C4-2B (cell line): ENCODE results near the gene MTA1.

Source experiments
- H3K27ac ChIP-seq: fragments of 450-650 bp; 2 replicates; pipeline ENCODE4 v1.5.1; 2017
- CTCF ChIP-seq: fragments of 450-650 bp; conservative IDR thresholded peaks from 2 replicates; pipeline ENCODE4 v1.5.1; 2017; ENCODE audit warnings: mild to moderate bottlenecking
- ZFX ChIP-seq: fragments of 450-650 bp; IDR thresholded peaks from 2 replicates; pipeline ENCODE4 v1.6.1; 2017

Gene MTA1

GRCh38 chr14:105450123-105450505 lies 30.5 kb downstream of the MTA1 start:
- TF ChIP-seq ZFX (no peak), CTCF (no peak)
- no peak overlapping the region for H3K27ac ChIP-seq

- no peak overlapping the region for H3K27ac ChIP-seq
- TF ChIP-seq ZFX = no peak
- TF ChIP-seq CTCF = no peak
These were observed 31.5 kb downstream of the MTA1 start for GRCh38 chr14:105450864-105451720.

- TF ChIP-seq ZFX (no peak), CTCF (no peak)
- H3K27ac ChIP-seq = no peak overlapping the region
These were observed 33.3 kb downstream of the MTA1 start for GRCh38 chr14:105452963-105453362.

GRCh38 chr14:105453847-105454246 lies 34.2 kb downstream of the MTA1 start:
- no peak overlapping the region for H3K27ac ChIP-seq
- TF ChIP-seq CTCF (no peak), ZFX (no peak)

- TF ChIP-seq CTCF = no peak
- no peak for TF ChIP-seq ZFX
- no peak overlapping the region for H3K27ac ChIP-seq
These were observed 35.5 kb downstream of the MTA1 start for GRCh38 chr14:105455086-105455640.

- no peak overlapping the region for H3K27ac ChIP-seq
- TF ChIP-seq ZFX (no peak), CTCF (no peak)
These were observed 36.4 kb downstream of the MTA1 start for GRCh38 chr14:105455766-105456660.
